ENCODE data around the gene MLYCD. TPM values are rescaled to one million over a fixed set of nuclear protein-coding genes. Genes with fewer than 3 reads are reported as not detected.

MLYCD gene
- polyA plus RNA-seq, 3 donors, result 4.6 to 5.7 (median 5.1) TPM

DNA sequence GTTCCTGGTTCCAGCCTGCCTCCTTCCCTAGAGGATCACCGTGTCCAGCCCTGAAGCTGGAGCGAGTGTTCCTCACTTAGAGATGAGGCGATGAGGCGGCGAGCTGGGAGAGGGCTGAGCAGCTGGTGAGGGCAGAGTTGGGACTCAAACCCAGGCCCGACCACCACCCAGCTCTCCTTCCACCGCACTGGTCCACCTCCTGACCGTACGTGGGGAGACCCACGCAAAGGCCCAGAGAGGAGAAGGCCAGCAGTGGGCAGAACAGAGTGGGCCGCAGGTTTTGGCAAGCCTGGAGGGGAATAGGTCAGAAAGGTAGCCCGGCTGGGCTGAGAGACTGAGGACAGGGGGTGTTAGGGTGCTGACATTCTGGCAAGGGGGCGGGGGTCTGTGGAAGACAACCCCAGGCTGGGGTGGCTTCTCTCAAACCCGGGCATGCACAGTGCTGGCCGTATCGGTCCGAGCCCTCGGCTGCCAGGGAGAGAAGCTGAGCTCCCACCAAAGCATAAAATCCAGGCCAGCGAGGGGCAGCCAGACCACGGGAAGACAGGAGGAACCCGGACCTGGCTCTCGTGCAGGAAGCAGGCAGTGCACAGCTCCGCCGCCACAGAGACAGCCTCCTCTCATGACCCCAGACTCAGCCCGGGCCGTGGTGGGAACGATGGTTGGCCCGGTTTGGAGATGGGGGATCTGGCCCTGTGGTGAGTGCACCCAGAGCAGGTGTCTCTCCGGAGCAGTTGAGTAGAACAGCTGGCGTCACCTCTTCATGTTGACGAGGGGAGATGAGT, 24.9 kb downstream of the MLYCD start:
- DNase-seq, result no peak

DNA sequence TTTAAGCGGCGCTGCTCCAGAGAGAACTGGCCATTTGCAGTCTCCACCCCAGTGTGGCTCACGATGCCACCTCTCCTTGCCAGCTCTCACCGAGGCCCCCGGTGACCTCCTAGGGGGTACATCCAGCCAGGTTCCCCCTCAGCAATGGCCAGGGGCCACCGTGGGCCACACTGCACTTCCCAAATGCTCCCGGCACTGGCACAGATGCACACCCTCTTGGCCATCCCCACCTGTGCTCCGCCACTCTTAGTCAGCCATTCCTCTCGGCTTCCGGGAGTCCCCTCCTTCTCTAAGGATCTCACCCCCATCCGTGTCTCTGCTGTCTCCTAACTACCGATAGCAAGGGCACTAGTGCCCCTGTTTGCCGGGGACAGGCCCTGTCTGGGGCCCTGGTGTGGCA, 25.8 kb downstream of the MLYCD start:
- no peak for DNase-seq

DNA sequence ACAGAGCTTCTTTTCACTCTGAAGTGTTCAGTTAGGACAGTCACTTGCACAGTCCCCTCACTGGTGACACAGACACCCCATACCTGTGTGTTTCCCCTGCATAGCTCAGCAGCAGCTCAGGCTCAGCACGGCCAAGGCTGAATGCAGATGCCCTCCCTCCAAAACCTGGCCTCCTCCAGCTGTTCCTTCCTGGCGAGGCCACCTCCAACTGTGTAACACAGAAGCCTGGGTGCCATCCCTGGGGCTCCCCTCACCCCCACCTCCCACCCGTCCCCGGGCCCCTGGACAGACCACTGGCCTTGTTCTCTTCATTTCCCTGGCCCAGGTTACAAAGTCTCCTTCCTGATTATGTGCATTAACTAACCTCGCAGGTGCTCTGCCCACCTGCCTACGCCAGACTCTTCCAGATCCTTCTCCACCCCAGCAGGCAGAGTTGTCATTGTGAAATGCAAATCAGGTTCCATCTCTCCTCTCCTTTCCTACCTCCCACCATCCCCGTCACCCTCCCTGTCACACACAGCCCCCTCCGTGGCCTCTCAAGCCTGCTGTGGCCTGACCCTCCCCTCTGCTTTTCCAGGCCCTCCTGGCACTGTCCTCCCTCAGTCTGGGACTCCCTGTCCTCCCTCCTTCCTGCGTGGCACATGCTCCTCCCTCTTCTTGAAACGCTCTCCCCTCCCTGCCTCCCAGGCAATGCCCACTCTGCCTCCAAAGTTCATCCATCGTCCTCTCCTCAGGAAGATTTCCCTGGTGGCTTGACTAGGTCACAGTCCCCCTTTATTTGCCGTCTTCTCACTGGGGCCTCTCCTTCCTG, 26.4 kb downstream of the MLYCD start:
- DNase-seq, result no peak

DNA sequence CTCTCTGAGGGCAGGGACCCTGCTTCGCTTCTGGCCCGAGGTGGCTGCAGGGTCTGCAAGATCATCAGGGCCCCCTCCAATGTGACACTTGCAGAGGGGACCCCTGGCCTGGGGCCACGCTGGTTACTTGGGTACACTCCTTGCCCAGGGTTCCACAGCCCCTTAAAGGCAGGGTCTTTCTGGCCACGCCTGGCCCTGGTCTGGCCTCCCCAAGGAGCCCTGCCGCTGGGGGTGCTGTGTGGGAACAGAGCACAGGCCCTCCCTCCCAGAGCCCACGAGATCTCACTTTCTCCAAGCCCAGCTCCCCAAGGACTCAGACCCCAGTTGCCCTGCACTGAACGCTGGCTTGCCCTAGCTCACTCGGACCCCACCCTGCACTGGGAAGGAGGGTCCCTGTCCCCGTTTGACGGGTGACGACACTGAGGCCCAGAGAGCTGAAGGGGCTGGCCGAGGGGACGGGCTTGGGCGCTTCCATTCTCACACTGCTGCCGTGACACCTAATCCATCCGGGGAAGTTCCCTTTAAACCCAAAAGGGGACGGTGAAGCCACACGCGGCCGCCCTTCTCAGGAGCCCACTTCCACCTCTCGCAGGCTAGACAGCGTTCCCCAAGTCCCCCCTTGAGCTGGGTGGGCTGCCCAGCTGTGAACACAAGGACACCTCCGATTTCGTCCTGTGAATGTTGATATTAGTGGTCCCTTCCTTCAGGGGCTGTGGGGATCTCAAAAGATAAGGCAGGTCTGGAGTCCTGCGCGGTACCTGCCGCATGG, 27.2 kb downstream of the MLYCD start:
- no peak for DNase-seq

DNA sequence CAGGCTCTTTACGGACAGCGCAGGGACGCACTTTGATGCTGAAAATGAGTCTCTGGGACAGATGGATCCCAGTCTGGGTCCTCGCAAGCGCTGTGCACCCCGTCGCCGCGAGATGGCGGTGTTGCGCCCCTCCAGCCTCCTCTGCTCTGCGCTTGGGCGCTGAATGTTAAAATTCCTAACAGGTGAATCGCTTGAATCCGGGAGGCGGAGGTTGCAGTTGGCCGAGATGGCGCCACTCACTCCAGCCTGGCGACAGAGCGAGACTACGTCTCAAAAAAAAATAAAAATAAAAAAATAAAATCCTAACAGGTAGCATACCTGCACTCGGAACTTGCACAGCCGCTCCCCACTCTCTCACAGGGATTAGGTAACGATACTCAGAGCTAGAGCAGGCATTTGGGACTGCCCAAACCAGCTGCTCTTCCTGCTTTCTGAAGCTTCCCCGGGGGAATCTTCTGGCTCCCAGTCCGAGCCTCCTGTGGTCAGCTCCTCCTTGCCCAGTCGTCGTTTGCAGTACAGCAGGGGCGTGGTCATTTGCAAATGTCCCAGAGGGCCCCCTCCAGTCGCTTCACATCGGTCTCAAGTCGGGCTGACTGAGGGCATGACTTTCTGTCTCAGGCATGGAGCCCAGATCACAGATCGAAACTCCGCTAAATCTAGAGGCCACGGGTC, 27.9 kb downstream of the MLYCD start:
- peak; percentile 67 for DNase-seq

DNA sequence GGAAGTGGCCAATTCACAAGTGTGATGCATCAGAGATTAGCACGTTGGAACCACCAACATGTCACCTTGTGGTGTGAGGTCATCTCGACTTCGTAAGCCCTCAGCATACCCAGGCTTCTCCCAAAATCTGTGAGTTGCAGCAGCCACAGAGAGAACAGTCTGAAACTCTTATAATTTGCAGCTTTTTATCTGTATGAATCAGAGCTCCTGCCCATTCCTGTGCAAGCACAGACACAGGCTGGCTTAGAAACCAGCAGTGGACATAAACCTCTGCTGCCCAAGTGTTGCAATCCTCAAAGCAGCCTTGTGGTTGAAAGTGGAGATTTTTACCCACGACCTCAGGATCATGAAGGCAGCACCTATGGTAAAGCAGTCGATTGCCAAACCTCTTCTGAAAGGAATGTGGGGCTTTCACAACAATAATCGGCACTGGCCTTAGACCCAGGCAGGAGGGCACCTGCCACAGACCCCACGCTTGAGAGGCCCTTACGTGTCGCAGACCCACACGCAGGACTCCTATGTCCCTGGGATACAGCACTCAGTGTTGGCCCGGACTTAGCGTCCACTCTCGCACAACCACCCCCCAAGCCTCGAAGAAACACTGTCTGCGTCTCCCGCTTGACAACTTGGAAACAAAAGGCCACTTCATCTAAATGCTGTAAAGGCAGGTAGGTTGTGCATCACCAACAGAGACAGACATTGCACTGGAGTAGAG, 29.6 kb downstream of the MLYCD start:
- DNase-seq, result no peak

DNA sequence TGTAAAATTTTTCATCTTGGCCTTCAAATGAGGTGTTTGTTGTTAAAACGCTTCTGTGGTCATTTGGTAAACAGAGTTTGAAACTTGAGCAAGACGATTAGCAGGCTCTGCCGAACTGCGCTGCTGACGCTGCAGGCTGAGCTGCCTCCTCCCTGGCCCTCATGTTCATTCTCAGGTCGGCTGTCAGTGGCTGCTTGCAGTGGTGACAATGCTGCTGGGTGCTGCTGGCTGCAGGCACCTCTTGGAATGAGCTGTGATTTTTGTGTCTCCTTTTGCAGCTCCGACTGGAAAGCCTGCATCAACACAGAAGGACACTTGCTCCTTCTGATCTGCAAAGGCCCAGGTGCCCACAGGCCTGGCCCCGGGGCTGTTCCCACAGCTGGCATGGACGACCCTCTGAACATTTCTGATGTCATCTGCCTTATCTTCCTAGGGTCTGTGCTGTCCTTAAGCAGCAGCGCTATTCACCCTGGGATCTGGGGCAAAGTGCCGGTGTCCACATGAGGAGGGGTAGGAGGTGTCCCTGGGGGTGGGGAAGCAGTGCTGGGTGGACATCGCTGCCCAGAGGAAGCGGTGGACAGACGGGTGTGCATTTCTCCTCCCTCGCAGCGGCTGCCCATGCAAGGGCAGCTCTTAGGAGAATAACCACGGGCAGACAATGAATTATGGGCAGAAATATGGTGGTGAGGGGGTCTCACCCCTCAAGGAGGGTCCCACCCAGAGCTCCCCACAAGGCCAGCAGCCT, 31.1 kb downstream of the MLYCD start:
- no peak for DNase-seq

DNA sequence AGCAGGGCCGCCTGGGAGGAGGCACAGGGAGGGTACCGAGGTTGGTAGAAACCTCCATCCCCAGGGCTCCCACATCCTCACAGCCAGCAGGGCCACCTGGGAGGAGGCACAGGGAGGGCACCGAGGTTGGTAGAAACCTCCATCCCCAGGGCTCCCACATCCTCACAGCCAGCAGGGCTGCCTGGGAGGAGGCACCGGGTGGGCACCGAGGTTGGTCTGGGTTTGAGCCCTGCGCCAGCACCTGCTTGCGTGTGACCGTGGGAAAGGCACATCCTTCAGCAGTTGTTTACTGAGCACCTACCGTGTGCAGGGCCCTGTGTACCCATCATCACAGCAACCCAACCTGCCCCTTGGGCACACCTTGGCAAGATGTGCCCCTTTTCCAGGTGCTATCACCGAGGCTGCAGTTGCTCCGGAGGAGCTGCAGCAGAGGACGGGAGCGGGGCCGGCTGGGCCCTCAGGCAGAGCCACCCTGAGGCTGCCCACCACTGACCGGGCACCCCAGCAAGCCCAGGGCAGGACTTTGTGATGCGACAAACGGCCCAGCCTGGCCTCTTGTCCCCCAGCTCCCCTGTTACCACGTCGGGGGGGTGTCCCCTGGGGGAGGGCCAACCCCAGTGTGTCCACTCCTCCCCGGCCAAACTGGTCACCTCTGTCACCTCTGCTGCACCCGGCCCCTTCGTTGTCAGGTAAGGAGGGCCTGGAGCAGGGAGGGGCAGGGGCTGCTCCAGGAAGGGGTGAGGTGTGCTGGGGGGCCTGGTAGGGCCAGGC, 32.0 kb downstream of the MLYCD start:
- no peak for DNase-seq

DNA sequence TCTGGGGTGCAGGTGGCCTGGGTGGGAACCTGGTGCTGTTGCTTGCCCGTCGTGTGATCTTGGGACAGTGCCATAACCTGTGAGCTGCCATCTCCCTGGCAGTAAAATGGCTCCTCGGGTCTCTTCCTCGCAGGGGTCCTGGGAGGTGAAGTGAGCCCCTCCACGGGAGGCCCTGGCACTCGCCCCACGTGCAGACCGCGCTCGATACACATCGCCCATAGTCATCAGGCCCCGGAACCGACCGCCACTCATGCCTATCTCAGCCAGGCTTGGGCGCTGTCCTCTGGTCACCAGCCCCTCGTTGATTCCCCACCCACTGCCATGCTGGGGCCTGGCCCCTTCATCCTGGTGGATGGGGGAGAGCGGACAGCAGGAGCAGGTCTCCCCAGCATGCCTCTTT, 32.6 kb downstream of the MLYCD start:
- DNase-seq, result no peak

DNA sequence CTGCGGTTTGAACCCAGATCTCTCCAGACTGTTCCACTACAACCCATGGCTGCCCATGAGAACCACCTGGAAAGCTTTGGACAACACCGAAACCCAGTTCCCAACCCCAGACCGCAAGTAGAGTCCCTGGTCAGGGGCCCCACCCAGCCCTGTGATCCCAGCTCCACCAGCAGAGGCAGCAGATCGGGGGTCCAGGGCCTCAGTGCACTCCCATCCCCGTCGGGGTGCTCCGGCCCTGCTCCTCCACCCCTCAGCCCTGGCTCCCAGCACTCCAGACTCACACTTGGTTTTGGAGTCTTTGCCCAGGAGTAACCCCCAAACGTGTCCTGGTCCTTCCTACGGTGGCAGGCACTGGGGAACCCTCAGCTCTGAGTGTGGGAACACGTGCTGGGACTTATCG, 33.4 kb downstream of the MLYCD start:
- DNase-seq, result no peak

DNA sequence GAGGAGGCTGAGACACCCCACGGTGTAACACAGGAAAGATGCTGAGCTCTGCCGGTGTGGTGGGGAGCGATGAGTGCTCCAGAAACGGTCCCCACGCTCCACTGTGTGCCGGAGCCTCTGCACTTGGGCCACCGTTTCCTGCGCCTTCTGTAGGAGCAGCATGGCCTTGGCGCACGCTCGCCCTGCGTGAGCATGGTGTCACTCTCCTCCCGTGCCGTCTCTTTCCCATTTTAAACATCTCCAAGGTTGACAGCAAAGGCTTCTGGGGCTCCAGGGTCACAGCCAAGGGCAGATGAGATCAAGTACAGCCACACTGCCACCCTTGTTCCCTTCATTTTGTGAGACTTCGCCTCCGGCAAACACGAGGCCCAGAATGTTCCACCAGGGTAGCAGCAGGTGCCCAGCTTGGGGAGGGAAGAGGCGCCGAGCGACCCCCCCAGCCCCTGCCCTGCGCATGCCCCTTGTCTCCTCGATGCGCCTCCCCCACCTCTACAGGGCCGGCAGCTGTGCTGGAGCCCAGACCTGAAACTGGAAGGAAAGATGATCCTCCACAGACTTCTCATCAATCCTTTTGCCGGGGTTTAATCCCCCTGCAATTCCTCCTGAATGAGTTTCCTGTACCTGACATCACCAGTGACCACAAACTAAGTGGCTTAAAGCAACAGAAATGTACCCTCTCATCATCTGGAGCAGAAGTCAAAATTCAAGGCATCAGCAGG, 34.2 kb downstream of the MLYCD start:
- no peak for DNase-seq

DNA sequence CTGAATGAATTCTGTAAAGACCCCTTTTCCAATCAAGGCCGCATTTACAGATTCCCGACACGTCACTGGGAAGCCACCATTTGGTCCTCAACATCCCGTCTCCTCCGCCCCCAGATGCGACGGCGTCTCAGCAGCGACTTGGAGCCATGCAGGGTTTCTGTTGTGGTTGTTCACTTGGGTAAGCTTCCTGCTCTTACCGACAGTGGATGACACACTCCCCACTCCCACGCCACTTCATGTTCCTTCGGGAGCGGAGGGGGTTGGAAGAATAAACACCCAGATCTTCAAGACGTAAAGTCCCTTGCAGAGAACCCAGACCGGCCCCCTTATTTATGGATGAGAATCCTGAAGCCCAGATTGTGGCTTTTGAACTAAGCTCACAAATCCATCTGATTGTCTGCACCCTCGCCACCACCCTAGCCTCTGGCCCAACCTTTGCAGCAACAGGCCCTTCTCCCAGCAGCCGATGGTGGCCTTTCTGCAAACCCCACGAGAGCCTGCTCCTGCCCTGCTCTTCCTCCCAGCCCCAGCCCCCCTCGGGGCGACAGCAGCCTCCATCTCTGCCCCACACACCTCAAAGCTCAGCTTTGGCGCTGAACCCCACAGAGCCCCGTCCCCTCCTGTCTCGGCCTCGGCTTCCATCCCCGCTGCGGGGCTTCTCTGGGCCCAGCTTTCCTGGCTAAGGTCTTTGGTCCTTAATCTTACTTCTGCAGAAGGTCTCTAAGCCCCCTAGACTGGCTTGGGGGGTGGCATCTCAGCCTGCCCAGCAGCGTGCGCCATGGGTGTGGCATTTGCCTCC, 35.2 kb downstream of the MLYCD start:
- DNase-seq, result no peak

DNA sequence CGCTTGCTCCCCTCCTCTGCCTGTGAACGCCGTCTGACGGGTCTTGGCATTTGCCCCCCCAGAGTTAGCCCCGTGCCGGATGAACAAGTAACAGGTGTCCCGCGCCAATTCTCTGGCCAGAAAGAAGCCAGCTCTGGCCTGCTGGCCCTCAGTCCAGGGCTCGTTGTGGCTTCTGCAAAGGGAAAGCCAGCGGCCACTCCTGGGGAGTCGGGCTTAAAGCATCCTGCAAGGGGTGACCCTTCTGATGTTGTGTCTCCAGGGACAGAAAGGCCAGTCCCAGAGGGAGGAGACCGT, 35.7 kb downstream of the MLYCD start:
- no peak for DNase-seq

DNA sequence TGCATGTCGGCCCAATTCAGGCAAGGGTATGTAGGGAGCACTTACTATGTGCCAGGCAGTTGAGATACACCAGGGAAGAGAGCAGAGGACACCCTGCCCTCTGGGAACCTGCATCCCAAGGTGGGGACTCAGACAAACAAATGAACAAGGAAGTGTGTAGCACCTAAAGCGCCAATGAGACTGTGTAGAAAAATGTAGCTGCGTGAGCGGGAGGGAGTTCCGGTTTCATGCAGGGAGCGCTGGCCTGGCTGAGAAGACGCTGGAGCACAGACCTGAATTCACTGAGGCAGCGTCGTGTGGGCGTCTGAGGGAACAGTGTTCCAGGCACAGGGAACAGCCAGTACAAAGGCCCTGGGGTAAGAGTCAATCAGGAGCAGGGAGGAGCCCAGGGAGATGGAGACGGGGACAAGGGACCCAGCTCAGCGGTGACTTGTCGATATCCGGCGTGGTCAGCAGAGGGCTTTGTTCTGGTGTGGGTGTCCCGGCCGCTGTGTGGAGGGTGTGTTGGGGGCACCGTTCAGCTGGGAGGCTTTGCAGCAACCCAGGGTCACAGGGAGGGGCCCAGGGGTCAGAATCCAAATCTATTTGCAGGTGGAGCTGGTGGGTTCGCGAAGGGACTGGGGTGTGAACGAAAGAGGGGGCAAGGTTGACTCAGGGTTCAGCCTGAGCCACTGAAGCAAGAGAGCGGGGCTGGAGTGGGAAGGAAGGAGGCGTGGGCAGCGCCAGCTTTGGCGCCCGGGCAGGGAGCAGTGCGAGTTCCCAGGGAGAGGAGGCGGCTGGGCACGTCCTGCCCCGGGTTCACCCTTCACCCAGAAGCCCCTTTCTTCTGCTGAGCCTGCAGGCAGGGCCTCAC, 36.3 kb downstream of the MLYCD start:
- DNase-seq, result no peak

DNA sequence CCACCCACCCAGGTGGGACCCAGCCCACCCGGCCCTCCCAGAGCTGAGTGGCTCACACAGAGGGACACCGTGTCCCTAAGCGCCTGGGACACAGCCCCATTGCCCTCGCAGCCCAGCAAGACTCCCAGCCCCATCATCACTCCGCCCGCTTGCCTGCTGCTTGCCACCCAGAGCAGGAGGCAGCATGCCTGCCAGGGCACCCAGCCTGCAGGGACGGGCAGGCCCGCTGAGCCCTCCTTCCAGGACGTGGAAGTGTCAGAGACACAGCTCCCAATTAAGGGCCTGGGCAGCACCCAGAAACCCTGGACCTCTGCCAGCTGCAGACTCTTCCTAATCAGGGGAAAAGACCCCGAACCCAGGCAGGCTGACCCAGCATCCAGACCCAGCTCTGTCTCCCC, 36.9 kb downstream of the MLYCD start:
- DNase-seq, result no peak

DNA sequence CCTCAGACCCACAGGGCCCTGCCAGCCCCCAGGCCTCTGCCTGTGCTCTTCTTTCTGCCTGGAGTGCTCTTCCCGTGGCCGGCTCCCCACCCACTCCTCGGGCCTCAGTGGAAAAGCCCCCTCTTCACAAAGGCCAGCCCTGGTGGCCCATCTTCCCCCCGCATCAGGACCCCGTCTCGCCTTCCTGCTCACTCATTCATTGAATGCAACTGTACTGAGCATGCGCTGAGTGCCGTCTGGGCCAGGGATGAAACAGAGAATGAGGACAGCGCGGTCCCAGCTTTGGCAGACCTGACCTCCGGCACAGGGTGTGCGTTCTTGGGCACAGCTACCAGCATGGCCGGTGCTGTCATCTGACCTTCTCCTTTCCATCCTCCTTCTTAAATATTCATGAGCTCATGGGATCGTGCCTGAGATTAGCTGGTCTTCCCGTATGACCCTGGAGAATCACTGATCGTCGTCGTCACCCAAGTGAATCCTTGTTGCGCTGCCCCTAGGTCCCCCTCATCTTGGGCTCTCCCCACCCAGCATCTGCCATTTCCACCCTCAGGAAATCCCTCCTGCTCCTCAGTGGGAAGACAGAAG, 37.8 kb downstream of the MLYCD start:
- no peak for DNase-seq

DNA sequence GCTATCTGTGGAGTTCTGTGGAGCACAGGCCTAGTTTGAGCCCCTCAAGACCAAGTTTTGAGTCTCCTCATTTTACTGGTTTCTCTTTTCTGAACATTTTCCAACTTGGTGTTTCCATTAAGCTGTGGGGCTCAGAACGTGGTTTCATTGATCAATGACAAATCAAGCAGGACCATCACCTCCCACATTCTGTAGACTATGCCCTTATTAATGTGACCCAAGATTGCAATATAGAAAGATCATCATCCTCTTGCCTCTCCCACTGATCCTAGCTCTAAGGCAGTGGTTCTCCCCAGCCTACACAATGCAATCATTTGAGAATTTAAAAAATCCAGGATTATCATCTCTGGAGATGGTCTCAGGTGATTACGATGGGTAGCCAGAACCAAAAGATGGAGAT, 38.4 kb downstream of the MLYCD start:
- DNase-seq, result no peak

Data from renal pelvis (tissue), 4 donors.